ENCODE data around the gene COL4A1. TPM values are rescaled to one million over a fixed set of nuclear protein-coding genes. Genes with fewer than 3 reads are reported as not detected.

COL4A1 gene
- polyA plus RNA-seq, 1 donor, result 146 TPM

DNA sequence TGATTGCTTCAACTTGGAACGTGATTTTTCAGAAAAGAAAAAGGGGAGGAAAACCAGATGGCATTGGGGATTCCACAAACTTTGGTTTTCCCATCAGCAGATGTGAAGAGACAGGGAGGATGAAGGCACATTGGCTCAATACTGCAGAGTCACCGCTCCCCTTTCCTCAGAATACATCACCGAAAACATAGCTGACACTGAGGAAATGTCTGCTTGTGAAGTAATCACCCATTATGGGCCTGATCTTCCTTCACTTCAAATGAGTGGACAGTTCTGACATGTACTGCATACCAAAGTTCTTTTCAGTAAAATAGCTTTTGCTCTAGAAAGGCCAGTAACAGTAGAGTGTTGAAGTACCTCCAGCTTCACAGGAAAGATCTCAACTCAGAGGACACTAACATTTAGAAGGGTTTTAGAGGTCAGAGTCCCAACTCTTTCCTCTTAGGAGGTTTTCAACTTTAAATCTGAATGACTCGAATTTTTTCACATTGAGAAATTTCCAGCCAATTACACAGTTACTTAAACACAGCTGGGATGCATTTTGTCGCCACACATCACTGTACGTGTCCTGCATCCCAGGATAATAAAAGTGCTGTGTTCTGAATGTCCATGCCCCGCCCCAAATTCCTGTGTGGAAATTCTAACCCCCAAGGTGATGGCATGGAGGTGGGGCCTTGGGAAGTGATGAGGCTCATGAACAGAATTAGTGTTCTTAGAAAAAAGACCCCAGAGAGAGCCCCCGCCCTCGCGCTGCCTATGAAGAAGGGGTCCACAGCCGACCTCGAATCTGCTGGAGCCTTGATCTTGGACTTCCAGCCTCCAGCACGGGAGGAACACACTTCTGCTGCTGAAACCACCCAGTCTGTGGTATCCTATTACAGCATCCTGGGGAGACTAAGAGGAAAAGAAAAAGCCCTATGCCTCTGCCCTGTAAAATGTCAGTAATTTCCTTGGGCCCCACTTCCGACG, 77.7 kb downstream of the COL4A1 start:
- no peaks in the 10 kb centered on the region for H3K36me3 ChIP-seq (ENCODE audit: control insufficient read depth, insufficient read depth, low read length)
- 100% methylated on average over 1 of the region's 15 CpGs for WGBS (ENCODE audit: insufficient coverage, low lambda C conversion rate)
- H3K27ac ChIP-seq (ENCODE audit: low read length), result no peak overlapping the region
- H3K27me3 ChIP-seq (ENCODE audit: control insufficient read depth, insufficient read depth, low read length), result no peaks in the 10 kb centered on the region
- H3K9me3 ChIP-seq (ENCODE audit: control insufficient read depth, low read depth, low read length), result no peaks in the 10 kb centered on the region
- H3K4me3 ChIP-seq (ENCODE audit: low read length), result no peak overlapping the region
- no peak for DNase-seq
- H3K4me1 ChIP-seq (ENCODE audit: control insufficient read depth, insufficient read depth, low read length), result no peaks in the 10 kb centered on the region

- no peak for DNase-seq
- no peak overlapping the region for H3K27ac ChIP-seq (ENCODE audit: low read length)
- H3K4me3 ChIP-seq (ENCODE audit: low read length), result no peak overlapping the region
- no peaks in the 10 kb centered on the region for H3K36me3 ChIP-seq (ENCODE audit: control insufficient read depth, insufficient read depth, low read length)
- no peaks in the 10 kb centered on the region for H3K27me3 ChIP-seq (ENCODE audit: control insufficient read depth, insufficient read depth, low read length)
- no CpG with 5 or more reads among the region's 28 CpGs for WGBS (ENCODE audit: insufficient coverage, low lambda C conversion rate)
- no peaks in the 10 kb centered on the region for H3K4me1 ChIP-seq (ENCODE audit: control insufficient read depth, insufficient read depth, low read length)
- no peaks in the 10 kb centered on the region for H3K9me3 ChIP-seq (ENCODE audit: control insufficient read depth, low read depth, low read length)
Measured at GRCh38 chr13:110227864-110228643, 78.9 kb downstream of the COL4A1 start.

DNA sequence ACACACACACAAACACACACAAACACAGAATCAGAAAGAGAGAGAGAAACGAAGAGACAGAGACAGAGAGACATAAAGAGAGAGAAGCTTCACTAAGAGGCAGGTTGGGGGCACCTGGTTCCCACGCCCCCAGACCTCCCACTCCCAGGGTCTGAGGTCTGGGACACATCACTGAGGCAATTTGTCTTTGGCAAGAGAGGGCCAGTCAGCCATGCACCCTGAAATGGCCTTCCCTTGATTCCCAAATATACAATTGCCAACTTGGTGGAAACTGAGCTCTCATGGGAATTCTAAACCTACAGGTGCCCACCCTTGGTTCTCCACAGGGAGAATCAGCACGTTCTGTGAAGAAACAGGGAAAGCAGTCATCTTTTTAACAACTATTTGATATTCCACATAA, 79.5 kb downstream of the COL4A1 start:
- Histone ChIP-seq H3K27ac (ENCODE audit: low read length) (no peak overlapping the region), H3K36me3 (ENCODE audit: control insufficient read depth, insufficient read depth, low read length) (no peaks in the 10 kb centered on the region), H3K27me3 (ENCODE audit: control insufficient read depth, insufficient read depth, low read length) (no peaks in the 10 kb centered on the region), H3K4me1 (ENCODE audit: control insufficient read depth, insufficient read depth, low read length) (no peaks in the 10 kb centered on the region), H3K4me3 (ENCODE audit: low read length) (no peak overlapping the region), H3K9me3 (ENCODE audit: control insufficient read depth, low read depth, low read length) (no peaks in the 10 kb centered on the region)
- DNase-seq, result no peak
- no CpG with 5 or more reads among the region's 3 CpGs for WGBS (ENCODE audit: insufficient coverage, low lambda C conversion rate)

DNA sequence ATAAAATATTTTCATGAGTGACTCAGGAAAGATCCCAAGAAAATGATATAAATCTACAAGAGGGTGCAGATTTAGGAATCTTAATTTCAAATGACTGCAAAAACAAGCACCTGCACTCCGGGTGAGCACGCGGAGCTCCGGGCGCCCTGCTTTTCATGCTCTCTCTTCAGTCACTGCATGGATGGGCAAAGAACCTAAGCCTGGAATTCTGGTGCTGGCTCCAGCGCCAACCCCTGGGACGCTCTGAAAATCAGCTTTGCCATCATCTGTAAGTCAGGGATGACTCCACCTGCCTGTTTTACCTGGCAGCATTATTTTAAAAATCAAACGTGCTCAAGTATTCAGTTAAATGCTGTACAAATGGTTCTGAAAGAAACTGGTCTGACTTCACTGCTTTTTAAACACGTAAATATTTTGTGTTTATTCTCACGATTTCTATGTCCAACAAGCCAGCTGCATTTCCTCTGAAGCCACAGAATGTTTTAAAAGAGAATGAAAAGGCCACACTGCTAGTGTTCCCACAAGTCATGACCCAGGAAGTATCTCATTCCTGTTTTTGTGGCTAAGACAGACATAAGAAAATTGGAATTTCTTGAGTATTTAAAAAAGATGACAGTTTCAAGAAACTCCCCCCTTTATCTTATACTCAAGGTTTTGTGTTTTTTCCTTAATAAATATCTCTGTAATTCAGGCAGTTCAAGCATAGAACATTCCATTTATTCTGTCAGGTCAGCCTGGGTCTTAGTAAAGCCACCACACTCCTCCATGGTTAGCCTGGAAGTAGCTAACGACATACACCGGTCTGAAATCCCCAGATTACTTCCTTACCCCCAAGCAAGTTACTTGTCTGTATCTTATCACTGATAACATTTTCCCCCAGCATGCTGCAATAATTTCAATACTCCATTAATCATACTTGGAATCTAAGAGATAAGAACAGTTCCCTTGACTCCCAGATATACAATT, 81.1 kb downstream of the COL4A1 start:
- Histone ChIP-seq H3K4me1 (ENCODE audit: control insufficient read depth, insufficient read depth, low read length) (peaks cover 5% of the 10 kb centered on the region), H3K4me3 (ENCODE audit: low read length) (no peak overlapping the region), H3K9me3 (ENCODE audit: control insufficient read depth, low read depth, low read length) (no peaks in the 10 kb centered on the region), H3K27ac (ENCODE audit: low read length) (peak overlapping the region; percentile 25), H3K36me3 (ENCODE audit: control insufficient read depth, insufficient read depth, low read length) (no peaks in the 10 kb centered on the region), H3K27me3 (ENCODE audit: control insufficient read depth, insufficient read depth, low read length) (no peaks in the 10 kb centered on the region)
- DNase-seq, result no peak
- 86% methylated on average over 1 of the region's 12 CpGs for WGBS (ENCODE audit: insufficient coverage, low lambda C conversion rate)

DNA sequence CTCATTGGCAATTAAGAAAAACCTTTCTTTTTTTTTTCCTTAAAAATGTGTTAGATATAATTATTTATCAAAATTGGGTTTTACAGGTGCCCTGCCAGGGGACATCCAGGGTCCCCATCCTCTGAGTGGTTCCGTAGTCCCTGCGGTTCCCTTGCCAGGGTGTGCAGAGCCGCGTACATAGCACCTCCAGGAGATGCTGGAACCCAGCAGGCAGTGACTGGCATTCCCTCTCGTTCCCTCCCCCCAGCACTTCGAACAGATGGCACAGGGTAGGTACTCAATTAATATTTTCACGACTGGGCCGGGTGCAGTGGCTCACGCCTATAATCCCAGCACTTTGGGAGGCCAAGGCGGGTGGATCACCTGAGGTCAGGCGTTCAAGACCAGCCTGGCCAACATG, 82.0 kb downstream of the COL4A1 start:
- Histone ChIP-seq H3K27ac (ENCODE audit: low read length) (no peak overlapping the region), H3K27me3 (ENCODE audit: control insufficient read depth, insufficient read depth, low read length) (no peaks in the 10 kb centered on the region), H3K36me3 (ENCODE audit: control insufficient read depth, insufficient read depth, low read length) (no peaks in the 10 kb centered on the region), H3K4me1 (ENCODE audit: control insufficient read depth, insufficient read depth, low read length) (peaks cover 5% of the 10 kb centered on the region), H3K9me3 (ENCODE audit: control insufficient read depth, low read depth, low read length) (no peaks in the 10 kb centered on the region), H3K4me3 (ENCODE audit: low read length) (no peak overlapping the region)
- no peak for DNase-seq
- WGBS (ENCODE audit: insufficient coverage, low lambda C conversion rate), result no CpG with 5 or more reads among the region's 11 CpGs

DNA sequence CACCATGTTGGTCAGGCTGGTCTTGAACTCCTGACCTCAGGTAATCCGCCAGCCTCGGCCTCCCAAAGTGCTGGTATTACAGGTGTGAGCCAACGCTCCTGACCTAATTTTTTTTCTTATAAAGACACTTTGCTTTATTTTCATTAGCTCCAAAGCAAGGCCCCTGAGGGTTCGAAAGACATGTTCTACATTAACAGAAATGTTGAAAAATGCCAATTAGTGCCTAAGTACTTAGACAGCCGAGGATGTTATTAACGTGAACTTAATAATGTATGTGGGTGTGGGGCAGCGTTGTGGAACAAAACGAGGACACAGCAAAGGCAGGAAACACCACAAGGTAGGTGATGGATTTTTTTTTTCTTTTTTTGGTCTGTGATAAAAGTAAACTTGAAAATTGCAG, 82.4 kb downstream of the COL4A1 start:
- peaks cover 5% of the 10 kb centered on the region for H3K4me1 ChIP-seq (ENCODE audit: control insufficient read depth, insufficient read depth, low read length)
- no peak overlapping the region for H3K27ac ChIP-seq (ENCODE audit: low read length)
- WGBS (ENCODE audit: insufficient coverage, low lambda C conversion rate), result 79% methylated on average over 4 of the region's 8 CpGs

DNA sequence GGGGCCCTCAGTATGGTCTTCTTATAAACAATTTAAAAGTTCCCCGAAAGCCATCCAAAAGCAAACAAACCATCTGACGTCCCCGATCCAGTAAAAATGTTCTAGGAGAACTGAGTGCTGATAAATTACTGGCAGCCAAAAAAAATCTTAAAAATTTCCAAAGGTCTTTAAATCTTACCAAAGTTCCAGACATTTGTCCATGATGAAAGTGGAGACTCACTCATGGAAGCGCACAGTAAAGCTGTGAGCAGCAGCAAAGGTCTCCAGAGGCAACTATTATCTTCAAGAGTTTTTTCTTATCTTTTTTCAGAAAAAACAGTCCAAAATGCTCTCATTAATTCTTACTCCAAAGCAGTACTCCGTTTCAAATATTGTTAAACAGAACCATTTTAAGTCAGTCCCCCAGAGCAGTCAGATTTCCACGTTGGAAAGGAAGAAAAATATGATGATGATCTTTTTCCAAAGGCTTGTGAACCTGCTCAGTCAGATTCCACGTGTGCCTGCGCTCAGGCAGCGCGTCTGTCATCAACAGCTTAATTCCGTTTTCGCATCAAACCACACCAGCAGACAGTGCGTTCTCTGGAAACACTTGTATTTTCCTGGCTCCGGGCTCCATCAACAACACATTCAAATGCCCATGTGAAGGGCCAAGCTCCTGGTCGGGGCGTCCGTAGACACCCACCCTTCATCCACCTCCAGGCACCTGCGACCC, 85.4 kb downstream of the COL4A1 start:
- 83% methylated on average over 1 of the region's 18 CpGs for WGBS (ENCODE audit: insufficient coverage, low lambda C conversion rate)
- H3K4me1 ChIP-seq (ENCODE audit: control insufficient read depth, insufficient read depth, low read length), result peaks cover 5% of the 10 kb centered on the region
- H3K27ac ChIP-seq (ENCODE audit: low read length), result peak overlapping the region; percentile 40
- no peaks in the 10 kb centered on the region for H3K9me3 ChIP-seq (ENCODE audit: control insufficient read depth, low read depth, low read length)
- no peaks in the 10 kb centered on the region for H3K36me3 ChIP-seq (ENCODE audit: control insufficient read depth, insufficient read depth, low read length)
- no peaks in the 10 kb centered on the region for H3K27me3 ChIP-seq (ENCODE audit: control insufficient read depth, insufficient read depth, low read length)
- DNase-seq, result no peak
- H3K4me3 ChIP-seq (ENCODE audit: low read length), result no peak overlapping the region

More for the DNA sequence above, 82.4 kb downstream of the COL4A1 start:
- Histone ChIP-seq H3K9me3 (ENCODE audit: control insufficient read depth, low read depth, low read length) (no peaks in the 10 kb centered on the region), H3K36me3 (ENCODE audit: control insufficient read depth, insufficient read depth, low read length) (no peaks in the 10 kb centered on the region), H3K27me3 (ENCODE audit: control insufficient read depth, insufficient read depth, low read length) (no peaks in the 10 kb centered on the region), H3K4me3 (ENCODE audit: low read length) (no peak overlapping the region)
- DNase-seq, result no peak

GRCh38 chr13:110220471-110220870, 86.5 kb downstream of the COL4A1 start:
- H3K27ac ChIP-seq (ENCODE audit: low read length), result no peak overlapping the region
- no peaks in the 10 kb centered on the region for H3K36me3 ChIP-seq (ENCODE audit: control insufficient read depth, insufficient read depth, low read length)
- no peak for DNase-seq
- no peaks in the 10 kb centered on the region for H3K27me3 ChIP-seq (ENCODE audit: control insufficient read depth, insufficient read depth, low read length)
- H3K9me3 ChIP-seq (ENCODE audit: control insufficient read depth, low read depth, low read length), result no peaks in the 10 kb centered on the region
- 100% methylated on average over 1 of the region's 7 CpGs for WGBS (ENCODE audit: insufficient coverage, low lambda C conversion rate)
- H3K4me1 ChIP-seq (ENCODE audit: control insufficient read depth, insufficient read depth, low read length), result peaks cover 5% of the 10 kb centered on the region
- no peak overlapping the region for H3K4me3 ChIP-seq (ENCODE audit: low read length)

DNA sequence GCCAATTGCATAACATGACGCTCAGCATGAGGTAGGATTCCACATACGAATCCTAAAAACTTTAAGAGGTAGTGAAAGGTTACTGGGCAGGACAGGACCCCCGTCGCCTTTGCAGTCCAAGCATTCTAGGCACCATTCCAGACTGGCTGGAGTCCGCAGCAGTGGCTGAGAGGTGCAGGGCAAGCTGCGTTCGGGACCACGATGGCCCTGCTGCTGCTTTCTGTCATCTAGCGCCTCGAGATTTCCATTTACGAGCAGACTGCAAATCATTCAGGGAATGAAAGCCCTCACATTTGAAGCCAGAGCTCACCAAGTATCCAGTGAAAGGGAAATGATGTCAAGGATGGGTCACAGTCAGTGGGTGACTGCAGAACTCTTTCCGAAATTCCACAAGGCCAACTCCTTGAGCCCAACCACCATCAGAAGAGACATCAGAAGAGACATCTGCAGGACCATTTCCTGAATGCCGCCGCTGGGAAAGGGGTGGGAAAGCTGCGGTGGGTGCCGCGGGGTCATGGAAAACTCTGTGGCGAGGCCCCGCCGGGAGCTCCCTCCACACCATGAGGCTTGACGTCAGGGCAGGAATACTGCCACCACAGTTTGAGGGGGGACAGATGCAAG, 88.3 kb downstream of the COL4A1 start:
- no peak overlapping the region for H3K27ac ChIP-seq (ENCODE audit: low read length)
- H3K4me3 ChIP-seq (ENCODE audit: low read length), result no peak overlapping the region
- H3K4me1 ChIP-seq (ENCODE audit: control insufficient read depth, insufficient read depth, low read length), result peaks cover 5% of the 10 kb centered on the region
- no peaks in the 10 kb centered on the region for H3K27me3 ChIP-seq (ENCODE audit: control insufficient read depth, insufficient read depth, low read length)
- no peaks in the 10 kb centered on the region for H3K9me3 ChIP-seq (ENCODE audit: control insufficient read depth, low read depth, low read length)
- no peaks in the 10 kb centered on the region for H3K36me3 ChIP-seq (ENCODE audit: control insufficient read depth, insufficient read depth, low read length)
- no peak for DNase-seq
- WGBS (ENCODE audit: insufficient coverage, low lambda C conversion rate), result 100% methylated on average over 1 of the region's 21 CpGs

Measured in large intestine (tissue), 3 donors.